Parathyroid adenoma (tissue), 2 donors: Measurements from ENCODE around the gene PGM5.
"Not testable (repeated sequence)": the region's sequence is repeated elsewhere in the genome, so short reads cannot be mapped to it uniquely, and the experiment has no call there.

Experiments used
- H2AFZ ChIP-seq: fragments of 300-600 bp; sonication (generic); one replicate; pipeline ENCODE4 v1.7.0; 2017; ENCODE audit warnings: antibody characterized with exemption, mild to moderate bottlenecking
- H3K27ac ChIP-seq: fragments of 300-600 bp; sonication (generic); one replicate; pipeline ENCODE4 v1.7.0; 2017
- H3K27me3 ChIP-seq: fragments of 300-600 bp; sonication (generic); one replicate; pipeline ENCODE4 v1.7.0; 2017; ENCODE audit warnings: low read length; ENCODE audit not compliant: control insufficient read depth, insufficient read depth
- H3K36me3 ChIP-seq: fragments of 300-600 bp; sonication (generic); one replicate; pipeline ENCODE4 v1.7.0; 2017; ENCODE audit warnings: low read length; ENCODE audit not compliant: control insufficient read depth, insufficient read depth
- H3K4me1 ChIP-seq: fragments of 300-600 bp; sonication (generic); one replicate; pipeline ENCODE4 v1.7.0; 2017; ENCODE audit warnings: control low read depth
- H3K4me2 ChIP-seq: fragments of 300-600 bp; sonication (generic); one replicate; pipeline ENCODE4 v1.7.0; 2017; ENCODE audit warnings: low read length
- H3K4me3 ChIP-seq: fragments of 300-600 bp; sonication (generic); one replicate; pipeline ENCODE4 v1.7.0; 2017; ENCODE audit warnings: low read depth, low read length
- H3K79me2 ChIP-seq: fragments of 300-600 bp; sonication (generic); one replicate; pipeline ENCODE4 v1.7.0; 2017; ENCODE audit warnings: control low read depth
- H3K9ac ChIP-seq: fragments of 300-600 bp; sonication (generic); one replicate; pipeline ENCODE4 v1.7.0; 2017; ENCODE audit warnings: mild to moderate bottlenecking
- H3K9me3 ChIP-seq: fragments of 300-600 bp; sonication (generic); one replicate; pipeline ENCODE4 v1.7.0; 2017; ENCODE audit warnings: low read length; ENCODE audit not compliant: control insufficient read depth
- CTCF ChIP-seq: fragments of 300-600 bp; sonication (generic); IDR thresholded peaks from one replicate; pipeline ENCODE4 v1.7.0; 2017; ENCODE audit warnings: antibody characterized with exemption, mild to moderate bottlenecking
- donor health status: primary hyperparathyroidism.

The PGM5 gene

GRCh38 chr9:68415065-68415464 is 58.7 kb downstream of the PGM5 start:
- not testable (repeated sequence) for H2AFZ ChIP-seq, H3K9me3 ChIP-seq, H3K27ac ChIP-seq

GRCh38 chr9:68416936-68417564 is 60.6 kb downstream of the PGM5 start:
- Histone ChIP-seq H3K27me3 (no peaks in the 10 kb centered on the region), H3K36me3 (no peaks in the 10 kb centered on the region), H3K27ac (no peak overlapping the region), H3K9ac (no peak overlapping the region), H3K79me2 (no peaks in the 10 kb centered on the region), H2AFZ (no peak overlapping the region), H3K9me3 (no peaks in the 10 kb centered on the region), H3K4me3 (no peak overlapping the region), H3K4me1 (no peaks in the 10 kb centered on the region), H3K4me2 (no peak overlapping the region)
- no peak for TF ChIP-seq CTCF

More at GRCh38 chr9:68415065-68415464, 58.7 kb downstream of the PGM5 start:
- H3K4me2 ChIP-seq, H3K36me3 ChIP-seq, H3K4me3 ChIP-seq, H3K27me3 ChIP-seq, H3K4me1 ChIP-seq, H3K9ac ChIP-seq, H3K79me2 ChIP-seq: not testable (repeated sequence)

- Histone ChIP-seq H3K4me2 (no peak overlapping the region), H3K27me3 (no peaks in the 10 kb centered on the region), H3K79me2 (no peaks in the 10 kb centered on the region), H3K9me3 (no peaks in the 10 kb centered on the region), H3K4me3 (no peak overlapping the region), H3K9ac (no peak overlapping the region), H2AFZ (no peak overlapping the region), H3K4me1 (no peaks in the 10 kb centered on the region), H3K36me3 (no peaks in the 10 kb centered on the region), H3K27ac (no peak overlapping the region)
- TF ChIP-seq CTCF, result no peak
Measured at GRCh38 chr9:68417762-68418161, 61.4 kb downstream of the PGM5 start.

- no peak overlapping the region for H3K4me2 ChIP-seq
- no peak overlapping the region for H3K9ac ChIP-seq
- H3K27me3 ChIP-seq, result no peaks in the 10 kb centered on the region
- H3K9me3 ChIP-seq, result no peaks in the 10 kb centered on the region
- no peak overlapping the region for H3K4me3 ChIP-seq
- no peaks in the 10 kb centered on the region for H3K79me2 ChIP-seq
- H3K27ac ChIP-seq, result no peak overlapping the region
- no peaks in the 10 kb centered on the region for H3K4me1 ChIP-seq
- TF ChIP-seq CTCF, result no peak
- no peak overlapping the region for H2AFZ ChIP-seq
- H3K36me3 ChIP-seq, result no peaks in the 10 kb centered on the region
Measured at GRCh38 chr9:68418259-68418845, 61.9 kb downstream of the PGM5 start.

GRCh38 chr9:68419901-68420300 is 63.5 kb downstream of the PGM5 start:
- no peak overlapping the region for H3K4me3 ChIP-seq
- no peak overlapping the region for H3K4me2 ChIP-seq
- no peaks in the 10 kb centered on the region for H3K9me3 ChIP-seq
- no peaks in the 10 kb centered on the region for H3K27me3 ChIP-seq
- H3K9ac ChIP-seq, result no peak overlapping the region
- no peak overlapping the region for H3K27ac ChIP-seq
- no peak overlapping the region for H2AFZ ChIP-seq
- TF ChIP-seq CTCF, result no peak
- no peaks in the 10 kb centered on the region for H3K36me3 ChIP-seq
- no peaks in the 10 kb centered on the region for H3K79me2 ChIP-seq
- no peaks in the 10 kb centered on the region for H3K4me1 ChIP-seq
